Gastroesophageal sphincter (tissue), 4 donors: ENCODE results near the gene NFIA. TPM values are rescaled to one million over a fixed set of nuclear protein-coding genes. Genes with fewer than 3 reads are reported as not detected.

ENCODE experiments used
- ATAC-seq: fragments of 150-250 bp; one replicate; pipeline ENCODE4 v1.9.1; 2016; ENCODE audit warnings: mild to moderate bottlenecking, moderate library complexity
- H3K27ac ChIP-seq, 4 donors: fragments of 200-600 bp; sonication (generic) in 3 of 4; 1 replicate in 3 of 4; 2 replicates in 1 of 4; pipeline ENCODE4 v1.5.1; 2016 to 2019
- H3K27me3 ChIP-seq: fragments of 200-600 bp; sonication (generic); one replicate; pipeline ENCODE4 v1.5.1; 2019
- H3K36me3 ChIP-seq, 2 donors: fragments of 200-600 bp; sonication (generic); one replicate each; pipeline ENCODE4 v1.5.1; 2019; ENCODE audit warnings: control low read depth in 1 of 2
- H3K4me1 ChIP-seq, 3 donors: fragments of 200-600 bp; sonication (generic); 1 replicate in 2 of 3; 2 replicates in 1 of 3; pipeline ENCODE4 v1.5.1; 2016 to 2019; ENCODE audit warnings: control low read depth in 2 of 3
- H3K4me3 ChIP-seq, 2 donors: fragments of 200-600 bp; sonication (generic); one replicate each; pipeline ENCODE4 v1.5.1; 2019; ENCODE audit warnings: mild to moderate bottlenecking in 1 of 2, moderate library complexity in 1 of 2
- H3K9me3 ChIP-seq, 3 donors: fragments of 200-600 bp; sonication (generic); one replicate each; pipeline ENCODE4 v1.5.1; 2017 to 2019; ENCODE audit warnings: control low read depth in 2 of 3
- CTCF ChIP-seq, 4 experiments: fragments of 200-600 bp in 2 of 4; fragments of 450-650 bp in 2 of 4; sonication (generic) in 1 of 4; IDR thresholded peaks; one replicate each; pipeline ENCODE4 v1.5.1; 2017 to 2019; ENCODE audit warnings: antibody characterized with exemption in 4 of 4, mild to moderate bottlenecking in 2 of 4, moderate library complexity in 2 of 4
- EP300 ChIP-seq: sonication (generic); formaldehyde crosslinking; IDR thresholded peaks from one replicate; pipeline ENCODE4 v1.6.1; 2017; ENCODE audit warnings: antibody characterized with exemption, mild to moderate bottlenecking
- POLR2A ChIP-seq, 2 donors: fragments of 450-650 bp; IDR thresholded peaks; one replicate each; pipeline ENCODE4 v1.6.1; 2017; ENCODE audit warnings: antibody characterized with exemption in 2 of 2, mild to moderate bottlenecking in 2 of 2, moderate library complexity in 1 of 2
- POLR2AphosphoS5 ChIP-seq: sonication (generic); formaldehyde crosslinking; IDR thresholded peaks from one replicate; pipeline ENCODE4 v1.6.1; 2017; ENCODE audit warnings: antibody characterized with exemption
- WGBS, 2 donors: methylation state at CpG; one replicate each; pipeline ENCODE4 v1.1.5; 2018; ENCODE audit warnings: low coverage in 1 of 2; 5-methylcytosine and 5-hydroxymethylcytosine counted together
- total RNA-seq, 4 donors: library from RNA; depleted of rRNA; stranded (reverse); fragments of >200 nt; gene quantifications; one replicate each; pipeline ENCODE4 v1.1.0, GENCODE V29; 2016

The NFIA gene
- total RNA-seq, 4 donors from 2014 or later: 123 to 205 (median 149) TPM

- ATAC-seq: no peak
Measured at GRCh38 chr1:61353797-61354406, 271.5 kb downstream of the NFIA start.

GRCh38 chr1:61356016-61356415 is 273.7 kb downstream of the NFIA start:
- H3K4me1 ChIP-seq: no peaks in the 10 kb centered on the region
- TF ChIP-seq CTCF (IDR thresholded peaks at IDR 0.05) (no peak), POLR2A (IDR thresholded peaks at IDR 0.05) (no peak), EP300 (no peak), POLR2AphosphoS5 (no peak)
- ATAC-seq: no peak
- peaks cover 4 to 68% of the 10 kb centered on the region in 2 donors for H3K36me3 ChIP-seq
- H3K27me3 ChIP-seq: no peaks in the 10 kb centered on the region
- H3K27ac ChIP-seq: no peak overlapping the region
- no peaks in the 10 kb centered on the region for H3K9me3 ChIP-seq
- H3K4me3 ChIP-seq: no peak overlapping the region

More at GRCh38 chr1:61353797-61354406, 271.5 kb downstream of the NFIA start:
- no peak overlapping the region for H3K27ac ChIP-seq
- 71 to 77% methylated on average over 3 to 4 of the region's 4 CpGs for WGBS, 2 donors
- no peak overlapping the region for H3K4me3 ChIP-seq
- no peaks in the 10 kb centered on the region for H3K27me3 ChIP-seq
- TF ChIP-seq POLR2A (IDR thresholded peaks at IDR 0.05) (no peak), CTCF (IDR thresholded peaks at IDR 0.05) (no peak), EP300 (no peak), POLR2AphosphoS5 (no peak)
- H3K36me3 ChIP-seq: peaks cover 4 to 47% of the 10 kb centered on the region in 2 donors
- H3K4me1 ChIP-seq: no peaks in the 10 kb centered on the region
- H3K9me3 ChIP-seq: no peaks in the 10 kb centered on the region

GRCh38 chr1:61356995-61357394 is 274.6 kb downstream of the NFIA start:
- H3K4me3 ChIP-seq: no peak overlapping the region
- no peak overlapping the region for H3K27ac ChIP-seq
- TF ChIP-seq POLR2A (IDR thresholded peaks at IDR 0.05) (no peak), EP300 (no peak), POLR2AphosphoS5 (no peak), CTCF (IDR thresholded peaks at IDR 0.05) (no peak)
- 70 to 74% methylated on average over 4 of the region's 5 CpGs for WGBS, 2 donors
- no peak for ATAC-seq
- peaks cover 0 to 3% (median 0%) of the 10 kb centered on the region in 3 donors for H3K4me1 ChIP-seq
- no peaks in the 10 kb centered on the region for H3K27me3 ChIP-seq
- peaks cover 4 to 78% of the 10 kb centered on the region in 2 donors for H3K36me3 ChIP-seq
- no peaks in the 10 kb centered on the region for H3K9me3 ChIP-seq

GRCh38 chr1:61357539-61357938 is 275.2 kb downstream of the NFIA start:
- Histone ChIP-seq H3K9me3 (no peaks in the 10 kb centered on the region), H3K4me3 (no peak overlapping the region), H3K27me3 (no peaks in the 10 kb centered on the region), H3K4me1 (peaks cover 0 to 9% (median 0%) of the 10 kb centered on the region in 3 donors), H3K27ac (no peak overlapping the region), H3K36me3 (peaks cover 4 to 80% of the 10 kb centered on the region in 2 donors)
- no peak for TF ChIP-seq POLR2AphosphoS5
- TF ChIP-seq POLR2A (IDR thresholded peaks at IDR 0.05): no peak
- no peak for TF ChIP-seq CTCF (IDR thresholded peaks at IDR 0.05)
- no peak for TF ChIP-seq EP300
- no peak for ATAC-seq
- 79 to 91% methylated on average over 5 of the region's 5 CpGs for WGBS, 2 donors

GRCh38 chr1:61358770-61359455 is 276.6 kb downstream of the NFIA start:
- ATAC-seq: no peak
- Histone ChIP-seq H3K27me3 (no peaks in the 10 kb centered on the region), H3K36me3 (peaks cover 0 to 68% of the 10 kb centered on the region in 2 donors), H3K27ac (no peak overlapping the region), H3K9me3 (no peaks in the 10 kb centered on the region), H3K4me3 (no peak overlapping the region), H3K4me1 (peaks cover 0 to 9% (median 0%) of the 10 kb centered on the region in 3 donors)
- TF ChIP-seq POLR2AphosphoS5 (no peak), POLR2A (IDR thresholded peaks at IDR 0.05) (no peak), EP300 (no peak), CTCF (IDR thresholded peaks at IDR 0.05) (no peak)
- 89% methylated on average over 6 of the region's 8 CpGs; no CpG with 5 or more reads in 1 of the 2 donors for WGBS, 2 donors
